Activated T-helper 17 cell treated with anti-CD3 and anti-CD28 coated beads, Interleukin-2, amount 50 U/mL, for 72 hours (primary cell): ENCODE data around the gene CCL2. TPM values are rescaled to one million over a fixed set of nuclear protein-coding genes. Genes with fewer than 3 reads are reported as not detected.

Source experiments
- ATAC-seq: fragments of 150-1000 bp; cut with Tn5 transposase; replicated peaks from 2 replicates; pipeline ENCODE4 v1.10.0; 2021; ENCODE audit warnings: mild to moderate bottlenecking, moderate library complexity
- H3K27ac Mint-ChIP-seq: one replicate; pipeline ENCODE4 v1.8.0; 2022; ENCODE audit warnings: mixed read lengths
- H3K27me3 Mint-ChIP-seq: one replicate; pipeline ENCODE4 v1.8.0; 2022; ENCODE audit warnings: mixed read lengths
- H3K36me3 Mint-ChIP-seq: one replicate; pipeline ENCODE4 v1.8.0; 2022; ENCODE audit warnings: low read depth, mild to moderate bottlenecking, mixed read lengths
- H3K4me1 Mint-ChIP-seq: one replicate; pipeline ENCODE4 v1.8.0; 2022; ENCODE audit warnings: mixed read lengths
- H3K4me3 Mint-ChIP-seq: one replicate; pipeline ENCODE4 v1.8.0; 2022; ENCODE audit warnings: mild to moderate bottlenecking, mixed read lengths
- H3K9me3 Mint-ChIP-seq: one replicate; pipeline ENCODE4 v1.8.0; 2022; ENCODE audit warnings: mixed read lengths
- total RNA-seq, 2 donors: library from RNA; stranded (reverse); gene quantifications; one replicate each; pipeline ENCODE4 v1.2.3, GENCODE V29; 2022

Gene CCL2
- total RNA-seq, 2 donors from 2014 or later: not detected

DNA sequence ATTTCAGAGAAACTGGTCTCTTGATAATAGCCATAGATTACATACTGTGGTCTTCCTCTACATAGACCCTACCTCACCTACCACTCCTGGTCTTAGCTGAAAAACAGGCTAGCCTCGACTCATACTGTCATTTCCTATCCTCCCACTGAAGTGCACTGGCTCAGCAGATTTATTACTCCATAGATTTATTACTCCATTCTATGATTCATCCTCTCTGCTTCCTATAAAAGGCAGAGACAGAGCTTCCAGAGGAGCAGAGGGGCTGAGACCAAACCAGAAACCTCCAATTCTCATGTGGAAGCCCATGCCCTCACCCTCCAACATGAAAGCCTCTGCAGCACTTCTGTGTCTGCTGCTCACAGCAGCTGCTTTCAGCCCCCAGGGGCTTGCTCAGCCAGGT is 14.9 kb downstream of the CCL2 start, which contains the start of gene CCL7:
Gene CCL7, plus strand, starts transcription at position 253 of the 400 bp plus-strand sequence. Its CDS starts 70 bp downstream, at position 323.
- peaks cover 66% of the 10 kb centered on the region for H3K27me3 Mint-ChIP-seq
- ATAC-seq: no peak
- no peaks in the 10 kb centered on the region for H3K4me1 Mint-ChIP-seq
- H3K36me3 Mint-ChIP-seq: no peaks in the 10 kb centered on the region
- H3K4me3 Mint-ChIP-seq: no peak within 1 kb of the TSS
- no peaks in the 10 kb centered on the region for H3K9me3 Mint-ChIP-seq
- no peak within 1 kb of the TSS for H3K27ac Mint-ChIP-seq

DNA sequence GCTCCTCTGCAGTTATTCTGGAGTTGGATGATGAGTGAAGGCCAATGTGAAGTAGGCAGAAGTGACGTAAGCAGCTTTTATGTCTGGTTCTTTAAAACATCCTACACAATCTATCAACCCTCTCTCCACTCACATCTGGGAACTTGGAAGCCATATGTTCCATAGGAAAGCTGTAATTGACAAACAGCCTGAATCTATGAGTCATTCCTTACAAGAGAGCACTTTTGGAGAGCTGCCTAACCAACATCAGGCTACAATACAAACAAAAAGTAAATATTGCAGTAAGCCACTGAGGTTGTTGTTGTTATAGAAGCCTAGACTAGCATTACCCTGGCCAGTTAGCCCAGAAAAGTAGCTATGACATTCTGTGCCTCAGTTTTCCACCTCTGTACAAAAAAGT is 20.8 kb downstream of the CCL2 start:
- Mint-ChIP-seq H3K4me3 (no peak overlapping the region), H3K27ac (no peak overlapping the region), H3K36me3 (no peaks in the 10 kb centered on the region), H3K4me1 (no peaks in the 10 kb centered on the region), H3K9me3 (no peaks in the 10 kb centered on the region), H3K27me3 (peaks cover 67% of the 10 kb centered on the region)
- ATAC-seq: no peak

DNA sequence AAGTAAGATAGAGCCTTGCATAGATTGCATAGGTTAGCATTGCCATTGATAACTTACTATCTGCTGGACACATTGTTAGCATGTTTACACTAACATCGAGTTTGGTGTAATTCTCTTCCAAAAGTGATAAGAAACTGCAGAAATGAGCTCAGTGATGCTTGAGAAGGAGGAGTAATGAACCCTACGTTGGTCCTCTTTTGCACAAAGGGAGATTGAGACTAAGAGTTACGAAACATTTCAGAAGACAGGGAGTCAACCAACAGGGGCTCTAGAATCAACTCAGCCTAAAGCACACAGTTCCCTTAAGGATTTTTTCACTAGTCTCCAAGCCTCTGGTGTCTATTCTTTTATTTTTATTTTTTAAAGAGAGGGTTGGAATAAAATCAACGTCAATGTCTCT is 21.7 kb downstream of the CCL2 start:
- no peak overlapping the region for H3K27ac Mint-ChIP-seq
- no peaks in the 10 kb centered on the region for H3K9me3 Mint-ChIP-seq
- no peaks in the 10 kb centered on the region for H3K36me3 Mint-ChIP-seq
- H3K4me3 Mint-ChIP-seq: no peak overlapping the region
- H3K27me3 Mint-ChIP-seq: peaks cover 71% of the 10 kb centered on the region
- no peak for ATAC-seq
- H3K4me1 Mint-ChIP-seq: no peaks in the 10 kb centered on the region

DNA sequence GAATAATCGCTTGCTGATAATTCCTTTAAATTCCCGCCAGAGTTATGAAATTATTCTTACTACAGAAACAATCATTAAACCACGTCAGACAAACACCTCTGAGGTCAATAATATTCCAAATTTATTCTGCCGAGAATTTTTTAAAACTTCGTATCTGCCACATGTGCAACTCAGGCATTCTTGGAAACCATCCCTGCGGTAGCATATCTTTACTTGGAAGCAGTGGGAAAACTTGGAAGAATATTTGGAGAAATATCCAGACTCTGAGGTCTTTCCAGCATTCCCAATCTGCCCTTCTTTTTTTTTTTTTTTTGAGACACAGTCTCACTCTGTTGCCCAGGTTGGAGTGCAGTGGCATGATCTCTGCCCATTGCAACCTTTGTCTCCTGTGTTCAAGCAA is 28.5 kb downstream of the CCL2 start:
- no peak for ATAC-seq
- no peak overlapping the region for H3K27ac Mint-ChIP-seq
- peaks cover 40% of the 10 kb centered on the region for H3K27me3 Mint-ChIP-seq
- H3K4me3 Mint-ChIP-seq: no peak overlapping the region
- H3K9me3 Mint-ChIP-seq: no peaks in the 10 kb centered on the region
- no peaks in the 10 kb centered on the region for H3K36me3 Mint-ChIP-seq
- H3K4me1 Mint-ChIP-seq: no peaks in the 10 kb centered on the region

DNA sequence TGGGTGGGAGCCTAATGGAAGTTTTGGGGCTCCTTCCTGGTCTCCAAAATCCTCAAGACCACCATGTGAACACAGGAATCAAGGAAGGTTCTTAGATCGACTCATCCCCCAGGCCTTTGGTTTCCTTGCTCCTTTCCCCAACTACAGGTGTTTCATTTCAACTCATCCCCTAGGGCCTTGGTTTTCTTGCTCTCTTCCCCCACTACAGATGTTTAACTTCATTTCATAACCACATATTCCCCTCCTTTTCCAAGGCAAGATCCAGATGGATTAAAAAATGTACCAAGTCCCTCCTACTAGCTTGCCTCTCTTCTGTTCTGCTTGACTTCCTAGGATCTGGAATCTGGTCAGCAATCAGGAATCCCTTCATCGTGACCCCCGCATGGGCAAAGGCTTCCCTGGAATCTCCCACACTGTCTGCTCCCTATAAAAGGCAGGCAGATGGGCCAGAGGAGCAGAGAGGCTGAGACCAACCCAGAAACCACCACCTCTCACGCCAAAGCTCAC is 30.3 kb downstream of the CCL2 start, which contains the start of gene CCL11:
Gene CCL11, plus strand, starts transcription at position 457 of the 507 bp plus-strand sequence. CDS start 67 bp downstream, outside the sequence.
- no peak for ATAC-seq
- no peaks in the 10 kb centered on the region for H3K36me3 Mint-ChIP-seq
- H3K27ac Mint-ChIP-seq: no peak within 1 kb of the TSS
- H3K27me3 Mint-ChIP-seq: peaks cover 35% of the 10 kb centered on the region
- H3K9me3 Mint-ChIP-seq: no peaks in the 10 kb centered on the region
- H3K4me1 Mint-ChIP-seq: no peaks in the 10 kb centered on the region
- H3K4me3 Mint-ChIP-seq: no peak within 1 kb of the TSS

DNA sequence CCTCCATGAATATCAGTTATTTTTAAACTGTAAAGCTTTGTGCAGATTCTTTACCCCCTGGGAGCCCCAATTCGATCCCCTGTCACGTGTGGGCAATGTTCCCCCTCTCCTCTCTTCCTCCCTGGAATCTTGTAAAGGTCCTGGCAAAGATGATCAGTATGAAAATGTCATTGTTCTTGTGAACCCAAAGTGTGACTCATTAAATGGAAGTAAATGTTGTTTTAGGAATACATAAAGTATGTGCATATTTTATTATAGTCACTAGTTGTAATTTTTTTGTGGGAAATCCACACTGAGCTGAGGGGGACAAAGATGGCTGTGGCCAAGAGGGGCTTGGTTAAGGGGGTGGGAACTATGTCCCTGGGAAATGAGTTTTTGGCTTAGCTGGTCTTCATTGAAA is 32.8 kb downstream of the CCL2 start:
- ATAC-seq: no peak

DNA sequence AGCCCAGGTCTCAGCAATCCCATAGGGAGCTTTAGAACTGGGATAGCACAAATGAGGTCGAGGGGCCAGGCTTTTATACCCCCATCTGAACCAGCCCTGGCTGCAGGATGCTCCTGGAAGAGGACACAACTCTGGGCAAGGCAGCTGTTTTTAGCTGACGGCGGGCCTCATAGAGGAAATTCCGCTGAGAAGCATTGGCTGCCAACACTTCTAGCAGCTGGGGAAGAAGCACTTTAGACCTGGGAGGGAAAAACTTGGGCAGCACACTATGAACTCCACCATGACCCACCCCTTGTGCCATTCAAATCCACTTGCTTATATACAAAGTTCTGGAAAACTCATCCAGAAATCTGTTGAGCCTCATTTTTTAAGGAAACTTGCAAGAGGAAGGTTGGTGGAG is 35.5 kb downstream of the CCL2 start:
- Mint-ChIP-seq H3K4me1 (no peaks in the 10 kb centered on the region), H3K27ac (no peak overlapping the region), H3K36me3 (no peaks in the 10 kb centered on the region), H3K9me3 (no peaks in the 10 kb centered on the region), H3K4me3 (no peak overlapping the region), H3K27me3 (peaks cover 21% of the 10 kb centered on the region)
- no peak for ATAC-seq

More for the DNA sequence above, 32.8 kb downstream of the CCL2 start:
- Mint-ChIP-seq H3K4me1 (no peaks in the 10 kb centered on the region), H3K4me3 (no peak overlapping the region), H3K27me3 (peaks cover 26% of the 10 kb centered on the region), H3K9me3 (no peaks in the 10 kb centered on the region), H3K27ac (no peak overlapping the region), H3K36me3 (no peaks in the 10 kb centered on the region)

DNA sequence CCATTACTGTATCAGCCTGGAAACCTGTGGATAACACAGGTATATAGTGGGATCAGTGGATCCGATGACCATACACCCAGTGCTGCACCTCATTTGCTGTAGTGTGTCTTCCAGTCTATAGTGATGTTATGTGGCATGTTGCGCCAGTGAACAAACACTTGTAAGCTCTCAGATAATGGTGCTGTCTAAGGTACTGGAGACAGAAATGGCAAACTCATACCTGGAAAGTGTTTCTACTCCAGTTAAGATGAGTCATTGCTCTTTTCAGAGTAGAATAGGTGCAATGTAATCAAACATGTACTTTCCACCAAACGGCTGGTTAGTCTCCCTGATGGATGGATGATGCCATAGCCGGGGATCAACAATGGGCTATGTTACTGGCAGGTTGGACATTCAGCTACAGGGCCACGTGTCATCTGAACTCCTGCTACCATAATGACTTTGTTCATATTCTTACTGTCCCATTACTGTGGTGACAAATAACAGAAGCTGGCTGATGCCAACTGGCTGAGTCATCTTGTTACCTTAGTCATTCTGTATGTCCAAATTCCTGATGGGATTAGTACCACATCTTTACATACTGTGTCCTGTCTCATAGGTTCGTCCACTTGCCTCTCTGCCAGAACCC is 36.8 kb downstream of the CCL2 start:
- Mint-ChIP-seq H3K4me3 (no peak overlapping the region), H3K27me3 (peaks cover 21% of the 10 kb centered on the region), H3K9me3 (no peaks in the 10 kb centered on the region), H3K36me3 (no peaks in the 10 kb centered on the region), H3K27ac (no peak overlapping the region), H3K4me1 (no peaks in the 10 kb centered on the region)
- ATAC-seq: peak; percentile 59

DNA sequence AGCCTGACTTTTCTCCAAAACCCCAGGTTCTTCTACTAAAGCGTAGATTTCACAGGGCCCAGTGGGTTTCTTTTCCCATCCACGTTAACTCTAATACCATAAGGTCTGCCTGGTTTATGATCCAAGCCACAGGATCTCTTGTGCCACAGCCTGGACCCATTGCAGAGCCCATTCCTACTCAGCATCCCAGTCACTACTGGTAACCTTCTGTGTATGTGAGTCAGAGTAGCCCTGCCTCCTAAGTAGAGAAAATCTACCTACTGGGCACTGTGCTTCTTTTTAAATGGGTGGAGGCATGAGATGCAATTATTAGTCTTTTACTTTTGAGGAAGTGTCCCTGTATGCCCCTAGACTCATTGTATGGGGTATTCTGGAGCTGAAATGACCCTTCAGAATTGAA is 43.9 kb downstream of the CCL2 start:
- Mint-ChIP-seq H3K27ac (no peak overlapping the region), H3K27me3 (peaks cover 27% of the 10 kb centered on the region), H3K4me3 (no peak overlapping the region), H3K36me3 (no peaks in the 10 kb centered on the region), H3K9me3 (no peaks in the 10 kb centered on the region), H3K4me1 (no peaks in the 10 kb centered on the region)
- no peak for ATAC-seq

DNA sequence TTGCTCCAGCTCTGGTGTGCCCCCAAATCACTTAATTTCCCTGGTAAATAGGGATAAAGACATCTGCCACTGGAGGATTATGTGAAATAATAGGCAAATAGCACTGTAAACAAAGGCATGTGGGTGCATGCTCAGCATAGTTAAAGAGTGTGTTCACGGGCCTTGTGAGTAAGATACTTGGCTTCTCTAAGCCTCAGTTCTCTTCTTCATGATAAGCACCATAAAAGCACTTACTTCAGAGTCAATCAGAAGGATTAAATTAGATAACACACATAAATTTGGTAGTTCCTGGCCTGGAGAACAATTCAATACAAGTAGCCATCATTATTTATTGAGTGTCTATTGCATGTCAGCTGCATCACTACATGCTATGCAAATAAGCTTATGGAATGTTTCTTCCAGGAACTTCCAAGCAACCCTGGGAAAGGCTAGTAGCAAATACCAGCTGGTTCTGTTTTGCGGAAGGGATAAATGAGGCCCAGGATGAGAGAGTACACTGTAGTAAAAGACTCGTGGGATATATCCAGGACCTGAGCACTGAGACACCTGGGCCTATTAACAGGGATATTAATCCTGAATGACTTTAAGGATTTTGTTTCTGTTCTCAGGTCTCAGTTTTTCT is 45.0 kb downstream of the CCL2 start:
- no peaks in the 10 kb centered on the region for H3K36me3 Mint-ChIP-seq
- ATAC-seq: no peak
- no peaks in the 10 kb centered on the region for H3K4me1 Mint-ChIP-seq
- H3K27ac Mint-ChIP-seq: no peak overlapping the region
- no peak overlapping the region for H3K4me3 Mint-ChIP-seq
- peaks cover 34% of the 10 kb centered on the region for H3K27me3 Mint-ChIP-seq
- no peaks in the 10 kb centered on the region for H3K9me3 Mint-ChIP-seq

DNA sequence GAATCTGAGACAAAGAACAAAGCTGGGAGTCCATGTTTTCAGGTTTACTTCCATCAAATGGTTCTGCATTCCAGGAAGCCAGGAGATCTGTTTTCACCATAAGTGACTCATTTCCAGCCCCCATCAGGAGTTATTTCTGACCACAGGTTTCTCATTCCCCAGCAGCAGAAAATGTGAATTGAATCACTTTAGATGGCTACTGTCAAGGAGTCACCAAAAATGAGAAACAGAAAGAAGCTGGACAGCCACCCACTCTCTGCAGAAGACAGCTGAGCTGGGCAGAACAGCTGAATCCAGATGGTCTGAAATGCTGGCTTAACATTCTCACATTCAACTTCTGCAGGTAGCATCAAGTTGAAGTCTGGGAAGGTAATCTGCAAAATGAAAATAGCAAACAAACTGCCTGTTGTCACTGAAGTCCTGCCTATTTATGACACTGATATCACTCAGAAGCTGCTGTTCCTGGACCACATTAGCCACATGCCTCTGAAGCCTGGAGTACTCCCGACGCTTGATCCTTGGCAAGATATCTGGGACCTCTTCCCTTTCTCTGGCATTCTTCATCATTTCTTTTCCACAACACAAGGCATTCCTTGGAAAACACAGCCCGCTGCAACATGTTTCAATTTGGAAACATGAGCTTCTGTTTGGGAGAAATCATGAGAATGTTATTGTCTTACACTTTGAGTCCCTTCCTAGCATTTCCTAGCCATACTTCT is 45.7 kb downstream of the CCL2 start:
- no peaks in the 10 kb centered on the region for H3K9me3 Mint-ChIP-seq
- no peaks in the 10 kb centered on the region for H3K36me3 Mint-ChIP-seq
- no peak overlapping the region for H3K27ac Mint-ChIP-seq
- peaks cover 34% of the 10 kb centered on the region for H3K27me3 Mint-ChIP-seq
- ATAC-seq: peak; percentile 28
- no peak overlapping the region for H3K4me3 Mint-ChIP-seq
- no peaks in the 10 kb centered on the region for H3K4me1 Mint-ChIP-seq

DNA sequence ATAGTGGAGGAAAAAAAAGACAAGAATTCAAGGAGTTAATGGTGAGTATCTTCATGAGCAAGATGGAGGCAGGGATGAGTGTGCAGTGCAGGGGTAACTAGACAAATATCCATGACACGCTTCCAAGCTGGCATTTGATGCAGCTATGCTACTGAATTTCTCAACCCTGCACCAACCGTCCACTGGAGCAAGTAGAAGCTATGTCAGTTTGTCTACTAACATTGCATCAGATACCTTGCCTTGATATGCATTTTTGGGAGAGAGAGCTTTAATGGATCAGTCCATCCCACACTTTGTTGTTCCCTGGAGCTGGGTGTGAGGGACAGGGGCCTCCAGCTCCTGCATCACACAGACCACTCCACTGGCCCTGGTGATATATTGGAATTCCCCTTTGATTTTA is 46.9 kb downstream of the CCL2 start:
- H3K4me3 Mint-ChIP-seq: no peak overlapping the region
- no peaks in the 10 kb centered on the region for H3K36me3 Mint-ChIP-seq

DNA sequence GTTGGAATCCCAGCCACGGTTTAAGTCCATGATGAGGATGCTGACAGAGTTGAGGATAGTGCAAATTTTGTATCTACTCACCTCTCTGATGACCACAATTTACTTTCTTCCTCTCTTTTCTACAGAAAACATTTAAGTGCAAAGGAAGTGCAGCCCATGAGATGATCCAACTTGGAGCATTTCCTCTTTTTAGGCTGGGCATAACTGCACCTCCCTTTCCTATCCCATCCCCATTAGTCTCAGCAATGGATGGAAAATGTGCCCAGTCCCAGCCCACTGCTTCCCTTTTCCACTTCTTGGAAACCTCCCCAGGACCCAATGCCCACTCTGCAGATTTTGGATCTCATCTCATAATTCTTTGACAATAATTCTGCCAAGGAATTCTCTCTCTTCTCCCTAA is 47.6 kb downstream of the CCL2 start:
- Mint-ChIP-seq H3K36me3 (no peaks in the 10 kb centered on the region), H3K9me3 (no peaks in the 10 kb centered on the region), H3K27ac (no peak overlapping the region), H3K4me1 (no peaks in the 10 kb centered on the region), H3K27me3 (peaks cover 38% of the 10 kb centered on the region), H3K4me3 (no peak overlapping the region)
- no peak for ATAC-seq

More for the DNA sequence above, 46.9 kb downstream of the CCL2 start:
- H3K4me1 Mint-ChIP-seq: no peaks in the 10 kb centered on the region
- H3K9me3 Mint-ChIP-seq: no peaks in the 10 kb centered on the region
- ATAC-seq: no peak
- H3K27ac Mint-ChIP-seq: no peak overlapping the region
- H3K27me3 Mint-ChIP-seq: peaks cover 38% of the 10 kb centered on the region

DNA sequence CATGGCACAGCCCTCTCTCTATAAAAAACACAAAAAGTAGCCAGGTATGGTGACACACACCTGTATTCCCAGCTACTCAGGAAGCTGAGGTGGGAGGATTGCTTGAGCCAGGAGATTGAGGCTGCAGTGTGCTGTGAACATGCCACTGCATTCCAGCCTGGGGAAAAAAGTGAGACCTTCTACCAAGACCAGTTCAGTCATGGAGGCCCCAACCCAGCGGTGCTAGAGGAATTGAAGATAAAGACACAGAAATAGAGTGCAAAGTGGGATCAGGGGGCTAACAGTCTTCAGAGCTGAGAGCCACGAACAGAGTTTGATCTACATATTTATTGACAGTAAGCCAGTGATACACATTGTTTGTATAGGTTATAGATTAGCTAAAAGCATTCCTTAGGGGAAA is 48.5 kb downstream of the CCL2 start:
- Mint-ChIP-seq H3K9me3 (no peaks in the 10 kb centered on the region), H3K4me3 (no peak overlapping the region)
- ATAC-seq: no peak

DNA sequence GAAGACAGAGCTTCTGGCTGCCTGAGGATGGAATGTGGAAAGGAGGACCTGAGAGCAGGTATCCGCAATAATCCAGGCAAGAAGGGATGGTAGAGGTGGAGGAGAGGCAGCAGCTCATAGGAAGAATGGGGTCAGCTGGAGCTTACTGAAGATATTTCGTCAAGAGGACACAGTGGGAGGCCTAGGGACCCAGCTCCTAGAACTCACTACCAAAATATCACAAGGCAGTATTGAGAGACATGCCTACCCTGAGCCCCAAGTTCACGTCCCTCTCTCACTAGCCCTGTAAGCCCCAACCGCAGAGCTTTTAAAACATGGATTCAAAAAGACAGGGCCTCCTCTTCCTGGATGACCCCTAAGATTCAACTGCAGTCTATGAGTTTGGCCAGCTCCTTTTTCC is 50.0 kb downstream of the CCL2 start:
- peaks cover 28% of the 10 kb centered on the region for H3K27me3 Mint-ChIP-seq
- H3K9me3 Mint-ChIP-seq: no peaks in the 10 kb centered on the region
- no peak overlapping the region for H3K27ac Mint-ChIP-seq
- no peaks in the 10 kb centered on the region for H3K36me3 Mint-ChIP-seq
- H3K4me3 Mint-ChIP-seq: no peak overlapping the region
- ATAC-seq: no peak
- H3K4me1 Mint-ChIP-seq: no peaks in the 10 kb centered on the region

More for the DNA sequence above, 48.5 kb downstream of the CCL2 start:
- peaks cover 40% of the 10 kb centered on the region for H3K27me3 Mint-ChIP-seq
- H3K4me1 Mint-ChIP-seq: no peaks in the 10 kb centered on the region
- H3K27ac Mint-ChIP-seq: no peak overlapping the region
- H3K36me3 Mint-ChIP-seq: no peaks in the 10 kb centered on the region
